ENCODE measurements around the gene CTH. TPM values are rescaled to one million over a fixed set of nuclear protein-coding genes. Genes with fewer than 3 reads are reported as not detected.
A peak's percentile ranks its signal among the peaks of the same experiment; 100 is the strongest.

The CTH gene
- total RNA-seq, 6 experiments from 2014 or later = 32.3 to 85.7 (median 49.0) TPM

DNA sequence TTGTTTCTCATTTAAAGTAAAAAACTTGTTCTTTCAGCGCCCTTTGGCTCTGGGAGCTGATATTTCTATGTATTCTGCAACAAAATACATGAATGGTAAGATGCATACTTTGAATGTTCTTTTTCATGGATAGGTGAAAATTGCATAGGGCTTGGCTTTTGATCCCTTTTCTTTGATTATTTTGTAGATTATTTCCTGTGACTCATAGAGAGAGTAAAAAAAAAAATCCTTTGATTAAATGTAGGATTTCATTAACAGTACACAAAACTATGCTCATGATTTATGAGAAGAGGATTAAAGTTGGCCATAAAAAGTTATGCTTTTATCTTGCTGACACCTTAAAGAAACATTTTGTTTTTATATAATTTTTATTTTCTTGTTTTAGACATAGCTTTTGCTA lies 18.7 kb downstream of the CTH start:
- no peak for TF ChIP-seq POLR2A (IDR thresholded peaks at IDR 0.05)
- TF ChIP-seq, protein P1, sequence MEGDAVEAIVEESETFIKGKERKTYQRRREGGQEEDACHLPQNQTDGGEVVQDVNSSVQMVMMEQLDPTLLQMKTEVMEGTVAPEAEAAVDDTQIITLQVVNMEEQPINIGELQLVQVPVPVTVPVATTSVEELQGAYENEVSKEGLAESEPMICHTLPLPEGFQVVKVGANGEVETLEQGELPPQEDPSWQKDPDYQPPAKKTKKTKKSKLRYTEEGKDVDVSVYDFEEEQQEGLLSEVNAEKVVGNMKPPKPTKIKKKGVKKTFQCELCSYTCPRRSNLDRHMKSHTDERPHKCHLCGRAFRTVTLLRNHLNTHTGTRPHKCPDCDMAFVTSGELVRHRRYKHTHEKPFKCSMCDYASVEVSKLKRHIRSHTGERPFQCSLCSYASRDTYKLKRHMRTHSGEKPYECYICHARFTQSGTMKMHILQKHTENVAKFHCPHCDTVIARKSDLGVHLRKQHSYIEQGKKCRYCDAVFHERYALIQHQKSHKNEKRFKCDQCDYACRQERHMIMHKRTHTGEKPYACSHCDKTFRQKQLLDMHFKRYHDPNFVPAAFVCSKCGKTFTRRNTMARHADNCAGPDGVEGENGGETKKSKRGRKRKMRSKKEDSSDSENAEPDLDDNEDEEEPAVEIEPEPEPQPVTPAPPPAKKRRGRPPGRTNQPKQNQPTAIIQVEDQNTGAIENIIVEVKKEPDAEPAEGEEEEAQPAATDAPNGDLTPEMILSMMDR (IDR thresholded peaks at IDR 0.05) = no peak
- no peak for DNase-seq
- intact Hi-C loops (cut with DNase I) = no loop called here
- ATAC-seq = no peak
- WGBS (ENCODE audit: insufficient coverage, low coverage, low lambda C conversion rate, missing lambda C conversion rate) = 100% methylated on average over 1 of the region's 1 CpG
- H3K4me1 ChIP-seq = peaks cover 0 to 14% (median 8%) of the 10 kb centered on the region in 4 donors
- H3K4me3 ChIP-seq = no peak overlapping the region
- no peaks in the 10 kb centered on the region for H3K9me3 ChIP-seq
- no peaks in the 10 kb centered on the region for H3K27me3 ChIP-seq
- no peak overlapping the region for H3K27ac ChIP-seq
- peaks cover 0 to 72% (median 14%) of the 10 kb centered on the region in 4 donors for H3K36me3 ChIP-seq

GRCh38 chr1:70431317-70431716 lies 20.2 kb downstream of the CTH start:
- Histone ChIP-seq H3K4me1 (peaks cover 0 to 14% (median 8%) of the 10 kb centered on the region in 4 donors), H3K27ac (no peak overlapping the region), H3K36me3 (peaks cover 0 to 72% (median 10%) of the 10 kb centered on the region in 4 donors), H3K9me3 (no peaks in the 10 kb centered on the region), H3K27me3 (no peaks in the 10 kb centered on the region), H3K4me3 (no peak overlapping the region)
- TF ChIP-seq, protein P1 (IDR thresholded peaks at IDR 0.05) = no peak
- TF ChIP-seq POLR2A (IDR thresholded peaks at IDR 0.05) = no peak
- DNase-seq (no peak), ATAC-seq (peak in 3 of 4 donors; percentile 6 to 54 (median 47))
- intact Hi-C loops (cut with DNase I) = no loop called here
- WGBS (ENCODE audit: insufficient coverage, low coverage, low lambda C conversion rate, missing lambda C conversion rate) = 69% methylated on average over 2 of the region's 2 CpGs

- no peak for DNase-seq
- 33% methylated on average over 3 of the region's 3 CpGs for WGBS (ENCODE audit: insufficient coverage, low coverage, low lambda C conversion rate, missing lambda C conversion rate)
- TF ChIP-seq POLR2A (IDR thresholded peaks at IDR 0.05) = no peak
- TF ChIP-seq, protein P1 (IDR thresholded peaks at IDR 0.05) = no peak
- Histone ChIP-seq H3K27me3 (no peaks in the 10 kb centered on the region), H3K4me1 (peaks cover 0 to 14% (median 8%) of the 10 kb centered on the region in 4 donors), H3K27ac (peak overlapping the region in 1 of 3 donors; percentile 10), H3K9me3 (no peaks in the 10 kb centered on the region), H3K4me3 (no peak overlapping the region), H3K36me3 (peaks cover 0 to 72% (median 10%) of the 10 kb centered on the region in 4 donors)
- peak; percentile 63 to 84 (median 81) for ATAC-seq
- intact Hi-C loops (cut with DNase I) = no loop called here
Observed at GRCh38 chr1:70431874-70432273, 20.8 kb downstream of the CTH start.

GRCh38 chr1:70434253-70434859 lies 23.3 kb downstream of the CTH start:
- peaks cover 0 to 14% (median 8%) of the 10 kb centered on the region in 4 donors for H3K4me1 ChIP-seq
- H3K36me3 ChIP-seq = peaks cover 0 to 84% (median 10%) of the 10 kb centered on the region in 4 donors
- WGBS (ENCODE audit: insufficient coverage, low coverage, low lambda C conversion rate, missing lambda C conversion rate) = 100% methylated on average over 1 of the region's 1 CpG
- H3K27ac ChIP-seq = no peak overlapping the region
- no peak for ATAC-seq
- H3K4me3 ChIP-seq = no peak overlapping the region
- no peaks in the 10 kb centered on the region for H3K27me3 ChIP-seq
- no peaks in the 10 kb centered on the region for H3K9me3 ChIP-seq
- intact Hi-C loops (cut with DNase I) = no loop called here
- DNase-seq = no peak
- TF ChIP-seq, protein P1 (IDR thresholded peaks at IDR 0.05) = no peak
- TF ChIP-seq POLR2A (IDR thresholded peaks at IDR 0.05) = no peak

Data from right lobe of liver (tissue), 6 donors.